ENCODE results near the gene CELF2. TPM values are rescaled to one million over a fixed set of nuclear protein-coding genes. Genes with fewer than 3 reads are reported as not detected.

The CELF2 gene
- total RNA-seq, 1 experiment from 2014 or later = 28.7 TPM

DNA sequence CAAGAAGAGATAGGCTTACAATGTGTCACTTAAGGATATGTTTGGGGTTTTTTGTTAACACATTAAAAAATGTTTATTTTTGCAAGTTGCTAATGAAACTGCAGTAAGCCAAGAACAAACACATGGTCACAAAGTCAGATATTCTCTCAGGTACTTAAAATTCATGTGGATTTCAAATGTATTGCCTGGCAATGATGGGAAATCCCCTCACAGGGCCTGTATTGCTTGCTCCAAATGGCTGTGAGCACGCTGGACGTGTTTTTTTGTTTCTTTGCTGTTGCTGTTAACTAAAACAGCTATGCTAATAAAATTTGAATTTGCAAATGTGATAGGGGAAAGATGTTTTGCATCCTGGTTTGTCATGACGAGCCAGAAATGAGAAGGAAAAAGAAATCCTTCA lies 3.8 kb upstream of the CELF2 start:
- no peak overlapping the region for H2AFZ ChIP-seq (ENCODE audit: low read length)
- no peak overlapping the region for H2BK20ac ChIP-seq (ENCODE audit: low read depth, low read length, poor library complexity, severe bottlenecking)
- DNase-seq = no peak
- H3K23ac ChIP-seq (ENCODE audit: insufficient read length, low read depth, low read length) = no peak overlapping the region
- H3K4me1 ChIP-seq (ENCODE audit: insufficient read depth, low read length) = 0 out of 2 replicates have a peak, but pooled peaks cover 4% of the 10 kb centered on the region
- H3K4me2 ChIP-seq (ENCODE audit: insufficient read depth, insufficient read length, low read length) = no peak overlapping the region
- no peaks in the 10 kb centered on the region for H3K79me2 ChIP-seq (ENCODE audit: insufficient read depth, low read length)
- no peaks in the 10 kb centered on the region for H4K20me1 ChIP-seq (ENCODE audit: control insufficient read depth, insufficient read depth, insufficient read length)
- H4K91ac ChIP-seq (ENCODE audit: insufficient read length, low read depth, low read length) = no peak overlapping the region
- H3K27me3 ChIP-seq (ENCODE audit: insufficient read depth, low read length) = no peaks in the 10 kb centered on the region; the same call in 1 of the 2 replicates
- H3K9ac ChIP-seq (ENCODE audit: extremely low read depth, insufficient read length, low read length) = no peak overlapping the region
- H3K27ac ChIP-seq (ENCODE audit: insufficient read length, low read depth, low read length) = no peak overlapping the region
- peaks cover 8% of the 10 kb centered on the region for H3K23me2 ChIP-seq (ENCODE audit: insufficient read length, low read depth, low read length, poor library complexity, severe bottlenecking)
- no peak overlapping the region for H3K4me3 Mint-ChIP-seq
- H2BK12ac ChIP-seq (ENCODE audit: insufficient read length, low read depth, low read length) = no peak overlapping the region
- H2BK120ac ChIP-seq (ENCODE audit: low read depth, low read length, poor library complexity, severe bottlenecking) = no peak overlapping the region
- H2BK5ac ChIP-seq (ENCODE audit: insufficient read length, low read length) = no peak overlapping the region
- H3K27me3 Mint-ChIP-seq (ENCODE audit: low read depth) = peaks cover 28% of the 10 kb centered on the region
- H4K8ac ChIP-seq (replicated peaks; ENCODE audit: insufficient read length, low read depth, low read length) = no peak overlapping the region
- H2AK5ac ChIP-seq (ENCODE audit: insufficient read length, low read length) = no peak overlapping the region
- no peaks in the 10 kb centered on the region for H3K9me3 ChIP-seq (ENCODE audit: control insufficient read depth, low read depth, low read length)
- H3T11ph ChIP-seq (ENCODE audit: low read length) = no peak overlapping the region
- no peak overlapping the region for H3K56ac ChIP-seq (ENCODE audit: insufficient read length, low read depth, low read length)
- no peak overlapping the region for H2BK15ac ChIP-seq (ENCODE audit: low read depth, low read length)
- no peak overlapping the region for H4K5ac ChIP-seq (ENCODE audit: insufficient read length, low read depth, low read length)
- TF ChIP-seq, protein P1, sequence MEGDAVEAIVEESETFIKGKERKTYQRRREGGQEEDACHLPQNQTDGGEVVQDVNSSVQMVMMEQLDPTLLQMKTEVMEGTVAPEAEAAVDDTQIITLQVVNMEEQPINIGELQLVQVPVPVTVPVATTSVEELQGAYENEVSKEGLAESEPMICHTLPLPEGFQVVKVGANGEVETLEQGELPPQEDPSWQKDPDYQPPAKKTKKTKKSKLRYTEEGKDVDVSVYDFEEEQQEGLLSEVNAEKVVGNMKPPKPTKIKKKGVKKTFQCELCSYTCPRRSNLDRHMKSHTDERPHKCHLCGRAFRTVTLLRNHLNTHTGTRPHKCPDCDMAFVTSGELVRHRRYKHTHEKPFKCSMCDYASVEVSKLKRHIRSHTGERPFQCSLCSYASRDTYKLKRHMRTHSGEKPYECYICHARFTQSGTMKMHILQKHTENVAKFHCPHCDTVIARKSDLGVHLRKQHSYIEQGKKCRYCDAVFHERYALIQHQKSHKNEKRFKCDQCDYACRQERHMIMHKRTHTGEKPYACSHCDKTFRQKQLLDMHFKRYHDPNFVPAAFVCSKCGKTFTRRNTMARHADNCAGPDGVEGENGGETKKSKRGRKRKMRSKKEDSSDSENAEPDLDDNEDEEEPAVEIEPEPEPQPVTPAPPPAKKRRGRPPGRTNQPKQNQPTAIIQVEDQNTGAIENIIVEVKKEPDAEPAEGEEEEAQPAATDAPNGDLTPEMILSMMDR (conservative IDR thresholded peaks at IDR 0.05) = no peak
- no CpG with 5 or more reads among the region's 3 CpGs for WGBS (ENCODE audit: extremely low coverage, insufficient read length, low lambda C conversion rate)
- H3K79me1 ChIP-seq (ENCODE audit: insufficient read depth, low read depth, low read length, poor library complexity, severe bottlenecking) = no peaks in the 10 kb centered on the region
- peaks cover 28 to 34% of the 10 kb centered on the region in 2 experiments for H3K4me1 Mint-ChIP-seq
- H3K27ac Mint-ChIP-seq = no peak overlapping the region
- H3K9me3 Mint-ChIP-seq = no peaks in the 10 kb centered on the region
- H3K4ac ChIP-seq (ENCODE audit: low read depth, low read length) = no peak overlapping the region
- no peak overlapping the region for H3K18ac ChIP-seq (ENCODE audit: insufficient read length, low read depth, low read length)
- no peak overlapping the region for H3K14ac ChIP-seq (ENCODE audit: insufficient read depth, low read length)
- H3K36me3 Mint-ChIP-seq (ENCODE audit: insufficient read depth in 1 of 3, low read depth in 3 of 3) = no peaks in the 10 kb centered on the region
